Lung (tissue), 12 donors: ENCODE results near the gene ATP6V1F. TPM values are rescaled to one million over a fixed set of nuclear protein-coding genes. Genes with fewer than 3 reads are reported as not detected.

Source experiments
- ATAC-seq: fragments of 200-7000 bp; cut with Tn5 transposase; one replicate; pipeline ENCODE4 v1.9.1; 2020; ENCODE audit warnings: moderate number of reproducible peaks; ENCODE audit not compliant: insufficient read depth, low FRiP score
- DNase-seq, 3 donors: peaks; one replicate each; pipeline ENCODE4 v3.0.0-alpha.2; 2013 to 2017
- H3K27ac ChIP-seq, 2 donors: one replicate each; pipeline ENCODE4 v1.5.1; 2013; ENCODE audit warnings: mild to moderate bottlenecking in 2 of 2, moderate library complexity in 2 of 2, control low read depth in 1 of 2, inconsistent platforms in 1 of 2, low read depth in 1 of 2, low read length in 1 of 2
- H3K27me3 ChIP-seq, 3 donors: one replicate each; pipeline ENCODE4 v1.5.1; 2013; ENCODE audit warnings: low read length in 2 of 3; ENCODE audit not compliant: control insufficient read depth in 3 of 3, insufficient read depth in 3 of 3
- H3K36me3 ChIP-seq, 4 donors: one replicate each; pipeline ENCODE4 v1.5.1; 2013; ENCODE audit warnings: low read length in 4 of 4, mild to moderate bottlenecking in 1 of 4, moderate library complexity in 1 of 4; ENCODE audit not compliant: control insufficient read depth in 4 of 4, insufficient read depth in 4 of 4
- H3K4me1 ChIP-seq, 5 donors: one replicate each; pipeline ENCODE4 v1.5.1; 2013; ENCODE audit warnings: low read length in 5 of 5, mild to moderate bottlenecking in 2 of 5, moderate library complexity in 1 of 5; ENCODE audit not compliant: control insufficient read depth in 5 of 5, insufficient read depth in 5 of 5
- H3K4me3 ChIP-seq: one replicate; pipeline ENCODE4 v1.5.1; 2013; ENCODE audit warnings: mild to moderate bottlenecking, control low read depth, moderate library complexity
- H3K9ac ChIP-seq, 2 donors: one replicate each; pipeline ENCODE4 v1.5.1; 2013; ENCODE audit warnings: low read length in 2 of 2, control low read depth in 1 of 2; ENCODE audit not compliant: insufficient read depth in 1 of 2
- H3K9me3 ChIP-seq, 4 donors: one replicate each; pipeline ENCODE4 v1.5.1; 2013; ENCODE audit warnings: low read length in 3 of 4, mild to moderate bottlenecking in 1 of 4, moderate library complexity in 1 of 4; ENCODE audit not compliant: control insufficient read depth in 4 of 4, insufficient read depth in 3 of 4
- WGBS, 2 donors: extraction: QIAGEN DNeasy Blood & Tissue Kit; methylation state at CpG; one replicate each; pipeline ENCODE4 v1.1.7; 2013; 5-methylcytosine and 5-hydroxymethylcytosine counted together
- polyA plus RNA-seq, 2 donors: library from polyadenylated mRNA; stranded (reverse); fragments of 200-250 nt; gene quantifications; one replicate each; pipeline ENCODE4 v1.2.1, GENCODE V29; 2013
- total RNA-seq, 2 donors: library from RNA; depleted of rRNA in 1 of 2; stranded (reverse); fragments of >200 nt in 1 of 2; gene quantifications; one replicate each; pipeline ENCODE4 v1.2.1, GENCODE V29; 2014 to 2021
- TF ChIP-seq, protein P1 (sequence below): IDR thresholded peaks from 2 replicates; pipeline ENCODE4 v1.5.1; 2012; ENCODE audit warnings: mild to moderate bottlenecking; ENCODE audit errors: control extremely low read depth, extremely low read depth
- donor health status: control.
- donor health status: control.
- donor health status: Bipolar disorder and iron deficiency.
- donor health status: healthy.
- donor health status: DM: yes; HTN: yes; CAD: no.

ATP6V1F gene
- total and polyA plus RNA-seq, 4 donors: 43.9 to 383 (median 225) TPM

GRCh38 chr7:128839751-128840177, 22.9 kb upstream of the ATP6V1F start:
- Histone ChIP-seq H3K9ac (no peak overlapping the region), H3K27me3 (no peaks in the 10 kb centered on the region), H3K4me1 (peaks cover 0 to 7% (median 0%) of the 10 kb centered on the region in 5 donors), H3K36me3 (peaks cover 0 to 21% (median 10%) of the 10 kb centered on the region in 4 donors), H3K27ac (peak overlapping the region in 1 of 2 donors; percentile 13), H3K9me3 (no peaks in the 10 kb centered on the region), H3K4me3 (no peak overlapping the region)
- no peak for ATAC-seq
- TF ChIP-seq, protein P1, sequence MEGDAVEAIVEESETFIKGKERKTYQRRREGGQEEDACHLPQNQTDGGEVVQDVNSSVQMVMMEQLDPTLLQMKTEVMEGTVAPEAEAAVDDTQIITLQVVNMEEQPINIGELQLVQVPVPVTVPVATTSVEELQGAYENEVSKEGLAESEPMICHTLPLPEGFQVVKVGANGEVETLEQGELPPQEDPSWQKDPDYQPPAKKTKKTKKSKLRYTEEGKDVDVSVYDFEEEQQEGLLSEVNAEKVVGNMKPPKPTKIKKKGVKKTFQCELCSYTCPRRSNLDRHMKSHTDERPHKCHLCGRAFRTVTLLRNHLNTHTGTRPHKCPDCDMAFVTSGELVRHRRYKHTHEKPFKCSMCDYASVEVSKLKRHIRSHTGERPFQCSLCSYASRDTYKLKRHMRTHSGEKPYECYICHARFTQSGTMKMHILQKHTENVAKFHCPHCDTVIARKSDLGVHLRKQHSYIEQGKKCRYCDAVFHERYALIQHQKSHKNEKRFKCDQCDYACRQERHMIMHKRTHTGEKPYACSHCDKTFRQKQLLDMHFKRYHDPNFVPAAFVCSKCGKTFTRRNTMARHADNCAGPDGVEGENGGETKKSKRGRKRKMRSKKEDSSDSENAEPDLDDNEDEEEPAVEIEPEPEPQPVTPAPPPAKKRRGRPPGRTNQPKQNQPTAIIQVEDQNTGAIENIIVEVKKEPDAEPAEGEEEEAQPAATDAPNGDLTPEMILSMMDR: no peak
- no peak for DNase-seq
- WGBS, 2 donors: 80 to 93% methylated on average over 13 of the region's 13 CpGs

- 90 to 94% methylated on average over 22 to 23 of the region's 23 CpGs for WGBS, 2 donors
- peaks cover 0 to 7% (median 0%) of the 10 kb centered on the region in 5 donors for H3K4me1 ChIP-seq
- H3K27ac ChIP-seq: no peak overlapping the region
- no peaks in the 10 kb centered on the region for H3K27me3 ChIP-seq
- H3K9me3 ChIP-seq: no peaks in the 10 kb centered on the region
- ATAC-seq: no peak
- no peak for DNase-seq
- no peak overlapping the region for H3K9ac ChIP-seq
- TF ChIP-seq, protein P1: no peak
- peaks cover 0 to 21% (median 12%) of the 10 kb centered on the region in 4 donors for H3K36me3 ChIP-seq
- H3K4me3 ChIP-seq: no peak overlapping the region
Measured at GRCh38 chr7:128840326-128841170, 22.1 kb upstream of the ATP6V1F start.

DNA sequence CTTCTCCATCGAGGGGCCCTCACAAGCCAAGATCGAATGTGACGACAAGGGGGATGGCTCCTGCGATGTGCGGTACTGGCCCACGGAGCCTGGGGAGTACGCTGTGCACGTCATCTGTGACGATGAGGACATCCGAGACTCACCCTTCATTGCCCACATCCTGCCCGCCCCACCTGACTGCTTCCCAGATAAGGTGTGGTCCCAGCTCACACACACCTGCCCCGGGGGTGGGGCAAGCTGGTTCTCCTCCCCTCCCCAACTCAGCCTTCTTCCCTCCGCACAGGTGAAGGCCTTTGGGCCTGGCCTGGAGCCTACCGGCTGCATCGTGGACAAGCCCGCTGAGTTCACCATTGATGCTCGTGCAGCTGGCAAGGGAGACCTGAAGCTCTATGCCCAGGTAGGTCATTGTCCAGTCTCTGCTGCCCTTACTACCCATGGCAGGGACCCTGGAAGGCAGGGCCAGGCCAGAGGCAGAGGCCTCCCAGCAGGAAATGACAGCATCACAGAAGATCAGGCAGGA, 21.4 kb upstream of the ATP6V1F start:
- 86 to 91% methylated on average over 17 of the region's 17 CpGs for WGBS, 2 donors
- TF ChIP-seq, protein P1: no peak

More for the DNA sequence above, 21.4 kb upstream of the ATP6V1F start:
- Histone ChIP-seq H3K27ac (no peak overlapping the region), H3K27me3 (no peaks in the 10 kb centered on the region), H3K36me3 (peaks cover 0 to 19% (median 12%) of the 10 kb centered on the region in 4 donors), H3K4me1 (peaks cover 0 to 2% (median 0%) of the 10 kb centered on the region in 5 donors), H3K9ac (no peak overlapping the region), H3K9me3 (no peaks in the 10 kb centered on the region), H3K4me3 (no peak overlapping the region)
- ATAC-seq: no peak
- no peak for DNase-seq
